Stimulated activated CD4-positive, alpha-beta T cell treated with anti-CD3 and anti-CD28 coated beads, Interleukin-4, amount 100 ng/mL, for 48 hours (primary cell): ENCODE data around the gene SNRNP70.
"Not testable (repeated sequence)": the region's sequence is repeated elsewhere in the genome, so short reads cannot be mapped to it uniquely, and the experiment has no call there.

Source experiments
- DNase-seq, 2 donors: peaks; one replicate each; pipeline ENCODE4 v3.0.0-alpha.2; 2020; ENCODE audit warnings: low read depth in 2 of 2

Gene SNRNP70, protein sequence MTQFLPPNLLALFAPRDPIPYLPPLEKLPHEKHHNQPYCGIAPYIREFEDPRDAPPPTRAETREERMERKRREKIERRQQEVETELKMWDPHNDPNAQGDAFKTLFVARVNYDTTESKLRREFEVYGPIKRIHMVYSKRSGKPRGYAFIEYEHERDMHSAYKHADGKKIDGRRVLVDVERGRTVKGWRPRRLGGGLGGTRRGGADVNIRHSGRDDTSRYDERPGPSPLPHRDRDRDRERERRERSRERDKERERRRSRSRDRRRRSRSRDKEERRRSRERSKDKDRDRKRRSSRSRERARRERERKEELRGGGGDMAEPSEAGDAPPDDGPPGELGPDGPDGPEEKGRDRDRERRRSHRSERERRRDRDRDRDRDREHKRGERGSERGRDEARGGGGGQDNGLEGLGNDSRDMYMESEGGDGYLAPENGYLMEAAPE

DNA sequence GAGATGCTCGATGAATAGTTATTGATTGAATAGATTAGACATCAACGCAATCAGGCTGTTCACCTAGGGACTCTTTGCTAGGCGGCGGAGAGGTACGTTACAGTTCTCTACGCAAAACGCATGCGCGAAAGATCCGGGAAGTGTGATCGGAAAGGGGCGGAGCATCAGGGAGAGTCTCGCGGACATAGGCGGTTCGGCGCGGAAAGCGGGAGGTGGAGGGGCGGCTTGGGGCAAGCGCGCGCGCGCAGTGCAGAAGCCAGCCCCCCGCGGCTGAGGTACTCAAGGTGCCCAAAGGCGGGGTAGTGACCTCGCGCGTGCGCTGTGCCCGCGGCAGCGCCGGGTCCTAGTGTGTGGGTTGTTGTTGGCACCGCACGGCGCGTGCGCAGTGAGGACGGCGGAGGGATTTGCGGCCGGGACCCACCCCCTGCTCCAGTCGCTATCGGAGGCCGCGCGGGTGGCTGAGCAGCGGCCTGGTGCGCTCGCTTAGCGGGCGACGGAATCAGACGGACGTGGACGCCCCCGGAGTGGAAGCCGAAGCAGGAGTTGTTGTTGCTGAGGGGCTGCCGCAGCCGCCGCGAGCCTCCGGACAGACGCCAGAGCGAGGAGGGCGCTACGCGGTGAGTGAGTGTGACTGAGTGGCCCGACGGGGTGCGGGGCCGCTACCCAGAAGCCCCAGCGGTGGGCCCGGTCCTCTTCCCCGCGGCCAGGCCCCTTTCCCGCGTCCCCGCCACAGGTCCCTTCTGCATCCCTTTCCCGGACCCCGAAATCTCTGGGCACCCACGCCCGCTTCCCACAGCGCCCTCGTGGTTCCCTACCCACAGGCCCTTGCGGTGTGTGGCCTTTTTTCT is at the start of gene SNRNP70:
Gene SNRNP70 (plus strand): TSS at position 432 of the 848 bp plus-strand sequence. CDS start 964 bp downstream, outside the sequence.
- peak; percentile 98 for DNase-seq

DNA sequence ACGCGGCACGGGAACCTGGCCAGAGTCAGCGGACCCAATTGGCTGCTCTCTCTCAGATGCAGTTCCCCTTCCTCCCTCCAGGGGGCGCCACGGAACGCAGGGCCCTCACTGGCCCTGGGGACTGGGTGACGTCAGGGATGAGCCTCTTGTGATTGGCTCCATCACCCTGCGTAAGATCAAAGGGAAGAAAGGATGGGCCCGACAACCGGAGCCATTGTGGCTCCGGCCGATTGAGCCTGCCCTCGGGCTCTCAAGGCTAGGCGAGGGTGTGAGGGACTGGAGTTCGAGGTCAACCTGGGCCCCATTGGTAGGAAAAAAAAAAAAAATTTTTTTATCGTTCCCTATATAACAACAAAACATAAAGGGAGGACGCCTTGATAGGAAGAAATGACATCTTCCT is 48.4 kb upstream of the SNRNP70 start, which contains the start of gene CGB1:
Gene CGB1 (minus strand): TSS at position 81 of the 400 bp plus-strand sequence. CDS start 184 bp downstream, outside the sequence.
- peak; percentile 48 to 62 for DNase-seq

DNA sequence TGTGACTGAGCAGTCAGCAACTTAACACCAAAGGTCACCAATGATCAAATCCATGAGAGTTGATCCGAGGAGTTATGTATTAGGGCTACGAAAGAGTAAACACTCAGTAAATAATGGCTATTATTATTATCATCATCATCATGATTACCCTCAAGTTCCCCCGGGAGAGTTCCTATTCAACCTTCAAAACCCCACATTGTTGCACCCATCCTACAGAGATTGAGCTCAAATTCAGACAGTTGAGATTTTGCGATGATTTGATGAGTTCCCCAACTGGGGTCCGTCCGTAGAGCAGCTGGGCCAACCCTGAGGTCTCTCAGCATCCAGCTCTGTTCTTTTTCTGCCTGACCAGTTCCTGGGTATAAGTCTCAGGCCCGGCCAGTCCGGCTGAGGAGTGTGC is 47.1 kb upstream of the SNRNP70 start:
- DNase-seq = not testable (repeated sequence)

DNA sequence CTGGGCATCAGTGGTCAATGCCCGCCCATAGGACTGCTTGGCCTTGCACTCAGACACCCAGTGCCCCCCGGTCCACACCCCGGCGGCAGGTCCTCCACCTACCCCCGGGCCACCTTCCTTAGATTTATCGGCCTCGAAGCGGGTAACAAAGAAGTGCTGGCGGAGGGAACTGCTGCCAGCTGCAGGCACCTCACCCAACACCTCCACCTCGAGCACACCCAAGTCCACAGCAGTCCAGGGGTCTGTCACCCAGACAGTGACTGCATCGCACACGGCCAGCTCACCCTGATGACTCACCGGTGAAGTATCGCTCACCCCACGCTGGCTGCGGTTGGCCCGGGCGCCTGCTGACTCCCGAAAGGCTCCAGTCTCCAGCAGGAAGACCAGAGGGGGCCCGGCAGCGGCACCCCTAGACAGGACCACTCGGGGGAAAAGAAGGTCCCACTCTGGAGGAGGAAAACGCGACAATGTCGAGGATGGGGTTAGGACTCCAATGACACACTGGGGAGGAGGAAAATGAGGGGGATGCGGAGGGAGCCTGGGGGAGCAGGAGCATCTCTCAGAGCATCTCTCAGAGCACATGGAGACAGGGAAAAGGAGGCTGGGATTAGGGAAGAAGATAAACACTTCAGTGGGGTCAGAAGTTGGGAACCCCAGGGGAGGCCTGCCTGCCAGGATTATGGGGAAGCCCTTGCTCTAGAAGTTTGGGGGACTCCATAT is 46.5 kb upstream of the SNRNP70 start:
- DNase-seq = not testable (repeated sequence)

DNA sequence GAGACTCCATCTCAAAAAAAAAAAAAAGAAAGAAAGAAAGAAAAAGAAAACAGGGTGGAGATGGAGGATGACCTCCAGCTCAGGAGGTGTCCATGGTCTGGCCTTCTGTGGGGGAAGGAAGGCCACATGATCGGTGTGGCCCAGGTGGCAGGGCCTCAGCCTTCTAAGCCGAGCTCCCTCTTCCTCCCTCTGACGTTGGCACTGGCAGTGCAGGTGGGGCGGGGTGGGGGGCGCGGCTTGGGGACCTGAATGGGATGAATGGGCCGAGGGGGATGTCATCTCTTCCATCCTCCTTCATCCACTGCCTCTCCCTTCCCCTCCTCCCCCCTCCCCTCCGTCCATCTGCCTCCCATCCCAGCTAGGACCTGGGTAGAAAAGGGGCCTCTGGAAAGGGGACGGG is 45.5 kb upstream of the SNRNP70 start:
- not testable (repeated sequence) for DNase-seq

DNA sequence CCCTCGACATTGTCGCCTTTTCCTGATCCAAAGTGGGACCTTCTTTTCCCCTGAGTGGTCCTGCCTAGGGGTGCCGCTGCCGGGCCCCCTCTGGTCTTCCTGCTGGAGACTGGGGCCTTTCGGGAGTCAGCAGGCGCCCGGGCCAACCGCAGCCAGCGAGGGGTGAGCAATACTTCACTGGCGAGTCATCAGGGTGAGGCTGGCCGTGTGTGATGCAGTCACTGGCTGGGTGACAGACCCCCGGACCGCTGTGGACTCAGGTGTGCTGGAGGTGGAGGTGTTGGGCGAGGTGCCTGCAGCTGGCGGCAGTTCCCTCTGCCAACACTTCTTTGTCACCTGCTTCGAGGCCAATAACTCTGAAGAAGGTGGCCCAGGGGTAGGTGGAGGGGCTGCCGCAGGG is 43.1 kb upstream of the SNRNP70 start:
- no peak for DNase-seq

DNA sequence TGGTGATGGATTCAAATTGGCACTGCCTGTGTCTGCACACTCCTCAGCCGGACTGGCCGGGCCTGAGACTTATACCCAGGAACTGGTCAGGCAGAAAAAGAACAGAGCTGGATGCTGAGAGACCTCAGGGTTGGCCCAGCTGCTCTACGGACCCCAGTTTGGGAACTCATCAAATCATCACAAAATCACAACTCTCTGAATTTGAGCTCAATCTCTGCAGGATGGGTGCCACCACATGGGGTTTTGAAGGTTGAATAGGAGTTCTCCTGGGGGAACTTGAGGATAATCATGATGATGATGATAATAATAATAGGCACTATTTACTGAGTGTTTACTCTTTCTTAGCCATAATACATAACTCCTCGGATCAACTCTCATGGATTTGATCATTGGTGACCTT is 42.6 kb upstream of the SNRNP70 start:
- DNase-seq = not testable (repeated sequence)

DNA sequence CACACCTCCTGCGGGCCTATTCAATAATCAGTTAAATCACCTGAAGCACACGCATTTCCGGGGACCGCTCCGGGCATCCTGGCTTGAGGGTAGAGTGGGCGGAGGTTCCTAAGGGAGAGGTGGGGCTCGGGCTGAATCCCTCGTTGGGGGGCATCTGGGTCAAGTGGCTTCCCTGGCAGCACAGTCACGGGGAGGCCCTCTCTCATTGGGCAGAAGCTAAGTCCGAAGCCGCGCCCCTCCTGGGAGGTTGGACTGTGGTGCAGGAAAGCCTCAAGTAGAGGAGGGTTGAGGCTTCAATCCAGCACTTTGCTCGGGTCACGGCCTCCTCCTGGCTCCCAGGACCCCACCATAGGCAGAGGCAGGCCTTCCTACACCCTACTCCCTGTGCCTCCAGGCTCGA is 41.7 kb upstream of the SNRNP70 start, which contains the start of gene CGB5:
Gene CGB5 (plus strand): TSS at position 301 of the 400 bp plus-strand sequence. CDS start 362 bp downstream, outside the sequence.
- DNase-seq = not testable (repeated sequence)

DNA sequence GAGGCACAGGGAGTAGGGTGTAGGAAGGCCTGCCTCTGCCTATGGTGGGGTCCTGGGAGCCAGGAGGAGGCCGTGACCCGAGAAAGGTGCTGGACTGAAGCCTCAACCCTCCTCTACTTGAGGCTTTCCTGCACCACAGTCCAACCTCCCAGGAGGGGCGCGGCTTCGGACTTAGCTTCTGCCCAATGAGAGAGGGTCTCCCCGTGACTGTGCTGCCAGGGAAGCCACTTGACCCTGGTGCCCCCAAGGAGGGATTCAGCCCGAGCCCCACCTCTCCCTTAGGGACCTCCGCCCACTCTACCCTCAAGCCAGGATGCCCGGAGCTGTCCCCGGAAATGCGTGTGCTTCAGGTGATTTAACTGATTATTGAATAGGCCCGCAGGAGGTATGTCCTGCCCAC is 36.2 kb upstream of the SNRNP70 start, which contains the start of gene CGB8:
Gene CGB8 (minus strand): TSS at position 101 of the 400 bp plus-strand sequence. CDS start 372 bp downstream, outside the sequence.
- DNase-seq = not testable (repeated sequence)

DNA sequence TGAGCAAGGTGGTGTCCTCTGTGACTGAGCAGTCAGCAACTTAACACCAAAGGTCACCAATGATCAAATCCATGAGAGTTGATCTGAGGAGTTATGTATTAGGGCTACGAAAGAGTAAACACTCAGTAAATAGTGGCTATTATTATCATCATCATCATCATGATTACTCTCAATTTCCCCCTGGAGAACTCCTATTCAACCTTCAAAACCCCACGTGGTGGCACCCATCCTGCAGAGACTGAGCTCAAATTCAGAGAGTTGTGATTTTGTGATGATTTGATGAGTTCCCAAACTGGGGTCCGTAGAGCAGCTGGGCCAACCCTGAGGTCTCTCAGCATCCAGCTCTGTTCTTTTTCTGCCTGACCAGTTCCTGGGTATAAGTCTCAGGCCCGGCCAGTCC is 35.4 kb upstream of the SNRNP70 start:
- DNase-seq = not testable (repeated sequence)

DNA sequence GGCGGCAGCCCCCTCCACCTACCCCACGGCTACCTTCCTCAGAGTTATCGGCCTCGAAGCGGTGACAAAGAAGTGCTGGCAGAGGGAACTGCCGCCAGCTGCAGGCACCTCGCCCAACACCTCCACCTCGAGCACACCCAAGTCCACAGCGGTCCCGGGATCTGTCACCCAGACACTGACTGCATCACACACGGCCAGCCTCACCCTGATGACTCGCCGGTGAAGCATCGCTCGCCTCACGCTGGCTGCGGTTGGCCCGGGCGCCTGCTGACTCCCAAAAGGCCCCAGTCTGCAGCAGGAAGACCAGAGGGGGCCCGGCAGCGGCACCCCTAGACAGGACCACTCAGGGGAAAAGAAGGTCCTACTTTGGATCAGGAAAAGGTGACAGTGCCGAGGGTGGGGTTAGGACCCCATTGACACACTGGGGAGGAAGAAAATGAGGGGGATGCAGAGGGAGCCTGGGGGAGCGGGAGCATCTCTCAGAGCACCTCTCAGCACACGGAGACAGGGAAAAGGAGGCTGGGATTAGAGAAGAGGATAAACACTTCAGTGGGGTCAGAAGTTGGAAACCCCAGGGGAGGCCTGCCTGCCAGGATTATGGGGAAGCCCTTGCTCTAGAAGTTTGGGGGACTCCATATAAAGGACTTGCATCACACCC is 34.7 kb upstream of the SNRNP70 start:
- not testable (repeated sequence) for DNase-seq

DNA sequence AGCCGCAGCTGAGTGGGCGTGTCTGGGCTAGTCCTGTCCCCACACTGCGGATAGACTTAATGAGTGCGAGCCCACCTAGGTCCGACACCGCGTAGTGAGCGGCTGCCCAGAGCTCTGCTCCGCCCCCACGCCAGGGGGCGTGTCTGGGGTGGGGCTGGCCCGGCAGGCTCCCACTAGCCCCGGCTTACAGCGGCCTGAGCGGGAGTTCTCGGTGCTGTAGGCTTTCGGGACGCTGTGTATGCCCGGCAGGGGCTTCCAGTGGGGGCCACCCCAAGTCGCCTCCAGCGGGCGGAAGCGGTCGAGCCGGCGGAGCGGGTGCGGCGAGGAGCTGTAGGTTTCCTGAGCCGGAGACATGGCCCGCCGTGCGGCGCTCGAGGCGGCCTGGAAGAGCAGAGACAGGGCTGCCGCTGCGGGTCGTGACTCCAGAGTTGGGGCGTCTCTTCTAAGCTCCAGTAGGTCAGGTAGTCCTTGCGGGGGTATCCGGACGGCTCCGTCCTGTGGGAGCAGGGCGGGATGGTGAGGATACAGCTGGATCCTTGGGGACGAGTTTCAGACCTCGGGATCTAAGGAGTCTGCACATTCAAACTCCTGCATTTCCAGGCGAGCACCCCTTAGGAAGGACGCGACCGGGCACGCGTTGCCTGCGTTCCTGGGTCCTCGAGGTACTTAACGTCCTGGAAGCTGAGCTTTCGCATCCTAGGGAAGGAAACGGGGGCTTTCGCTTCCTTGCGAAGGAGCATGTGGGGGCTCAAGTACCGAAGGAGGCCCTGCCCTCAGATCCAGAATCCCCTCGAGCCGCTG is 28.9 kb upstream of the SNRNP70 start:
- DNase-seq = peak; percentile 24 to 26

DNA sequence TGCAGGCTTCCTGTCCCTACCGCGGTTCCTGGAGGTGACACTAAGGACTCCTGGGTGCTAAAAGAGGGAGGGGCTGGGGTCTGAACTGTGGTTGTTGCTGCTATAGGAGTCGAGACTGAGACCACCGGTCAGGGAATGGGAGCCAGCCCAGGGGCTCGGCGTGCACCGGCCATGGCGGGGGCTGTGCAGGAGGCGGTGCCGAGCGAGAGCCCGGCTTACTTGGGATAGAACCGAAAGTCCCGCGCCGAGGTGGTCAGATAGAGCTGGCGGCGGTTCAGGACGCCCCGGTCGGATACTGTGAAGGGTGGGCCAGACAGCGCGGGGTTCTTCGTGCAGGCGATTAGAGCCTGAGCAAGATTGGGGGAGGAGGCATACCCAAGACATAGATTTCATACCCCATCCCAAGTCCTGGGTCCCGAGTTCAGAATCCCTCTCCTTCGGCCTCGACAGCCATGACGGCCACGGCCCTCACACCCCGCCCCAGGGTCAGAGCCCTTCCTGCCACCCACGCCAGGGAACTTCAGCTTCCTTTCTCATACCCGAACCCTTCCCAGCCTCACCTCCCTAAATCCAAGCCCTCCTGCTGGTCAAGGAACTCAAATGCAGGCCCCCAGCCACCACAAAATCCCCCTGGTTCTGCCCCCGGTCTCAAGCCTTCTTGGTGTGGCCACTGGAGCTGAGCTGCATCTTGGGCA is 28.2 kb upstream of the SNRNP70 start:
- DNase-seq = not testable (repeated sequence)

DNA sequence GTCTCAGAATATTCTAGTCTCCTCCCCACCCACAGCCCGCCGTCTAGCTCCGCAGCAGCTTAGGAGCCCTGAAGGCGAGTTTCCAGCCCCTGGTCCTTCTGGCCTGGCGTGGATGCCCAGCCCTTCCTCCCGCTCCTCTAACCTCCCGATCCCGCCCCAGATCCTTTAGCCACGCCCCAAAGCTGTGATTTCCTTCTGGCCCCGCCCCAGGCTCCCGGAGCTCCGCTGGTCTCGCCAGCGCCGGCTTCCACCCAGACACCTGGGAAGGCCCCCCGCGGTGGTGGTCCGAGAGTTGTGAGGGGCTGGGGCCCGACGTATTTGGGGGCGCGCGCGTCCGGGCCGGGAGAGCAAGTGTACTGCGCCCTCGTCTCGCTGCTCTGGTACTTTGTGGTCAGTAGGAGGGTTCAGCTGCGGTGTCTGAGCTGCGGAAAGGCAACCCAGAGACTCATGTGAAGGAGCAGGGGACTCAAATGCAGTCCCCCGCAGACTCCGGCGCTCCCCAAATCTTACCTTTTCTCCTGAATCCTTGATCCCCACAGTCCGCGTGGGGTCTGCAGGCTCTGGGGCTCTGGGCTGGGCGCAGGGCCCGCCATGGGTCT is 27.5 kb upstream of the SNRNP70 start, which contains the start of gene CGB7:
Gene CGB7 (minus strand): TSS at position 114 of the 599 bp plus-strand sequence. CDS start 2,374 bp downstream, outside the sequence.
- DNase-seq = peak; percentile 22 to 47

DNA sequence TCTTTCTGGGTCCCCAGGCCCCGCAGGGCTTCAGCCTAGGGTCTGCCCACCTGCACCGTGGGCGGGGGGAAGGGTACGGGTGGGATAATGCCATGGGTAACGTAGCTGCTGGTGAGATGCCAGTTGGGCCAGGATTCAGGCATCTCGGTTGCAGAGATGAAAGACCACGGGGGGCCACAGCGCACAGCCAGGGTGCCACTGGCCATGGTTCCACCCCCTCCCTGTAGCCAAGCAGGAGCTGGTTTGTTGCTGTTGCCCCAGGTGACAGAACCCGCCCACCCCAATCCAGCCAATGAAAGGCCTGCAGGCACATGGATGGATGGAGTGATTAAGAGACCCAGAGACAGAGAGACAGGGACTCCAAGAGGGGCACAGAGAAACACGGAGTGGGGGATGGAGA is 26.7 kb upstream of the SNRNP70 start:
- DNase-seq = peak in 1 of 2 donors; percentile 24

DNA sequence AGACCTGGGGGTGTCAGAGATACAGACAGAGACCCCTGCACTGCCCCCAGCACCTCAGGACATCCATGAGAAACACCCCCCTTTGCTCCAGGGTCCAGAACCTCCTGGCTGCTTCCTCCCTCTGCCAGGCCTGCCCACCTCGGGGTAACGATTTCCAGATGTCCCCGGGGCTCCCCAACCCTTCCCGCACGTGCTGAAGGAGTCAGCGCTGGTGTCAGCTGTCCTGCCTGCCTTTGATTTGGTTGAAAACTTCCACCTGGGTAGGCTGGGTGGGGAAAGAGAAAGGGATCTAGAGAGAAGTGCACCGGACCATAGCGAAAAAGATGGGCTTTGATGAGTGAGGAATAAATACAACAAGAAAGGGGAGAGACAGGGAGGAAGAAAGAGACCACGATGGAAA is 26.2 kb upstream of the SNRNP70 start:
- no peak for DNase-seq

DNA sequence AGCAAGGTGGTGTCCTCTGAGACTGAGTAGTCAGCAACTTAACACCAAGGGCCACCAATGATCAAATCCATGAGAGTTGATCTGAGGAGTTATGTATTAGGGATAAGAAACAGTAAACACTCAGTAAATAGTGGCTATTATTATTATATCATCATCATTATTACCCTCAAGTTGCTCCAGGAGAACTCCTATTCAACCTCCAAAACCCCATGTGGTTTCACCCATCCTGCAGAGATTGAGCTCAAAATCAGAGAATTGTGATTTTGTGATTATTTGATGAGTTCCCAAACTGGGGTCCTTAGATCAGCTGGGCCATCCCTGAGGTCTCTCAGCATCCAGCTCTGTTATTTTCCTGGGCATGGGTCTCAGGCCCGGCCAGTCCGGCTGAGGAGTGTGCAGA is 24.3 kb upstream of the SNRNP70 start:
- DNase-seq = no peak

DNA sequence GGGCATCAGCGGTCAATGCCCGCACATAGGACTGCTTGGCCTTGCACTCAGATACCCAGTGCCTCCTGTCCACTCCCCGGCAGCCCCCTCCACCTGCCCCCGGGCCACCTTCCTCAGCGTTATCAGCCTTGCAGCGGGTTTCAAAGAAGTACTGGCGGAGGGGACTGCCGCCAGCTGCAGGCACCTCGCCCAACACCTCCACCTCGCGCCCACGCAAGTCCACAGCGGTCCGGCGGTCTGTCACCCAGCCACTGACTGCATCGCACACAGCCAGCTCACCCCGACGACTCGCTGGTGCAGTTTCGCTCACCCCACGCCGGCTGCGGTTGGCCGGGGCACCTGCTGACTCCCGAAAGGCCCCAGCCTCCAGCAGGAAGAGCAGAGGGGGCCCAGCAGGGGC is 23.8 kb upstream of the SNRNP70 start:
- DNase-seq = no peak
